Measurements from ENCODE around the gene FAM174C. TPM values are rescaled to one million over a fixed set of nuclear protein-coding genes. Genes with fewer than 3 reads are reported as not detected.

The FAM174C gene
- polyA plus RNA-seq, 1 donor (not counting 4 experiments of a cell fraction or from before 2014, with no cell fraction given), result 18.5 TPM

- Histone ChIP-seq H3K4me2 (ENCODE audit: control insufficient read depth, extremely low read depth, insufficient read depth, low read depth, low read length) (peak within 1 kb of the TSS; percentile 99), H3K4me3 (ENCODE audit: control insufficient read depth in 2 of 3, extremely low read depth in 1 of 3, insufficient read depth in 2 of 3, low read depth in 1 of 3, low read length in 3 of 3) (peak within 1 kb of the TSS; percentile 46 to 85 (median 84)), H3K9ac (ENCODE audit: control insufficient read depth, extremely low read depth, insufficient read depth, low read length) (peak within 1 kb of the TSS; percentile 83), H3K27ac (ENCODE audit: control insufficient read depth, insufficient read depth, low read length) (peak within 1 kb of the TSS; percentile 89), H3K9me1 (ENCODE audit: control insufficient read depth, extremely low read depth, insufficient read depth, low read length) (peaks cover 2% of the 10 kb centered on the region), H3K36me3 (ENCODE audit: control insufficient read depth in 2 of 2, extremely low read depth in 1 of 2, insufficient read depth in 2 of 2, low read length in 2 of 2) (peaks cover 26 to 39% of the 10 kb centered on the region in 2 experiments), H3K4me1 (ENCODE audit: control insufficient read depth, extremely low read depth, insufficient read depth, low read length) (peaks cover 57% of the 10 kb centered on the region), H3K27me3 (ENCODE audit: control insufficient read depth, extremely low read depth, insufficient read depth, low read length) (peaks cover 4% of the 10 kb centered on the region), H2AFZ (ENCODE audit: control insufficient read depth, low read length) (no peak within 1 kb of the TSS), H3K9me3 (ENCODE audit: control insufficient read depth, low read depth, low read length) (no peaks in the 10 kb centered on the region), H4K20me1 (ENCODE audit: control insufficient read depth, extremely low read depth, insufficient read depth, low read length) (no peaks in the 10 kb centered on the region), H3K79me2 (ENCODE audit: control insufficient read depth, insufficient read depth, low read length) (peaks cover 40% of the 10 kb centered on the region)
- dilution Hi-C loops (cut with MboI; ENCODE audit: extremely low pct_ligation_motif_present, low sequenced_read_pairs), result no loop called here
- no peak for TF ChIP-seq EZH2 (IDR thresholded peaks at IDR 0.05; ENCODE audit: low read length)
- no peak for TF ChIP-seq CTCF (optimal IDR thresholded peaks at IDR 0.05 in 1 of 3, IDR thresholded peaks at IDR 0.05 in 1 of 3, conservative IDR thresholded peaks at IDR 0.05 in 1 of 3; ENCODE audit: extremely low read depth in 1 of 3, insufficient read depth in 2 of 3, low read length in 3 of 3)
- no peak for FAIRE-seq
- DNase-seq (ENCODE audit: low read depth, low spot score), result peak; percentile 95
Measured at GRCh38 chr19:1269065-1269477, 6.3 kb upstream of the FAM174C start, which contains the start of gene CIRBP. Gene CIRBP, plus strand, starts transcription at chr19:1269332. Its CDS starts 1,602 bp downstream, at chr19:1270934.

- peaks cover 62% of the 10 kb centered on the region for H3K4me1 ChIP-seq (ENCODE audit: control insufficient read depth, extremely low read depth, insufficient read depth, low read length)
- peaks cover 46% of the 10 kb centered on the region for H3K79me2 ChIP-seq (ENCODE audit: control insufficient read depth, insufficient read depth, low read length)
- H3K36me3 ChIP-seq (ENCODE audit: control insufficient read depth in 2 of 2, extremely low read depth in 1 of 2, insufficient read depth in 2 of 2, low read length in 2 of 2), result peaks cover 29 to 39% of the 10 kb centered on the region in 2 experiments
- H3K4me3 ChIP-seq (ENCODE audit: control insufficient read depth in 2 of 3, extremely low read depth in 1 of 3, insufficient read depth in 2 of 3, low read depth in 1 of 3, low read length in 3 of 3), result peak overlapping the region; percentile 46 to 85 (median 84)
- TF ChIP-seq EZH2 (IDR thresholded peaks at IDR 0.05; ENCODE audit: low read length), result no peak
- TF ChIP-seq CTCF (optimal IDR thresholded peaks at IDR 0.05 in 1 of 3, IDR thresholded peaks at IDR 0.05 in 1 of 3, conservative IDR thresholded peaks at IDR 0.05 in 1 of 3; ENCODE audit: extremely low read depth in 1 of 3, insufficient read depth in 2 of 3, low read length in 3 of 3), result peak in 1 of 3 experiments; percentile 22
- H4K20me1 ChIP-seq (ENCODE audit: control insufficient read depth, extremely low read depth, insufficient read depth, low read length), result no peaks in the 10 kb centered on the region
- no peak for DNase-seq (ENCODE audit: low read depth, low spot score)
- H2AFZ ChIP-seq (ENCODE audit: control insufficient read depth, low read length), result no peak overlapping the region
- FAIRE-seq, result no peak
- dilution Hi-C loops (cut with MboI; ENCODE audit: extremely low pct_ligation_motif_present, low sequenced_read_pairs), result no loop called here
- peak overlapping the region; percentile 83 for H3K9ac ChIP-seq (ENCODE audit: control insufficient read depth, extremely low read depth, insufficient read depth, low read length)
- H3K4me2 ChIP-seq (ENCODE audit: control insufficient read depth, extremely low read depth, insufficient read depth, low read depth, low read length), result peak overlapping the region; percentile 99
- H3K9me3 ChIP-seq (ENCODE audit: control insufficient read depth, low read depth, low read length), result no peaks in the 10 kb centered on the region
- peaks cover 4% of the 10 kb centered on the region for H3K27me3 ChIP-seq (ENCODE audit: control insufficient read depth, extremely low read depth, insufficient read depth, low read length)
- no peaks in the 10 kb centered on the region for H3K9me1 ChIP-seq (ENCODE audit: control insufficient read depth, extremely low read depth, insufficient read depth, low read length)
- H3K27ac ChIP-seq (ENCODE audit: control insufficient read depth, insufficient read depth, low read length), result peak overlapping the region; percentile 89
Measured at GRCh38 chr19:1269478-1270212, 5.7 kb upstream of the FAM174C start.

Measured in keratinocyte (primary cell).